ENCODE results near the gene MASTL.

The MASTL gene

DNA sequence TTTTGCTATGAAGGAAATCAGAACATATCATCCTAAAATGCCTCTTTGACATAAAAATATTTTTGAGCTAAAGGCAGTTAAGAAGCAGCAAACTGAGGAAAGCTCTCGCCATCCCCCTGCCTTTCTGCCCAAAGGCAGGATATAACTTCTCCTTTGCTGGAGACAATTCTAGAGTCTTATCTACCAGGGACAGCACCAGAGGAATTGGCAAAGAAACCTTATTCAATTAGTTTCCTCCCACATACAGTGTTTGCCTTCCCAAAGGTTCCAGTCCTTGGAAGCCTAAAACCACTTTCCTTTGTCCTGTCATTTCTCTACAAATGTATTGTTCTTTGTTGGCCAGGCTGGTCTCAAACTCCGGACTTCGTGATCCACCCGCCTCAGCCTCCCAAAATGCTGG lies 33.7 kb downstream of the MASTL start:
- Histone ChIP-seq H3K9me3 (ENCODE audit: low read length) (no peaks in the 10 kb centered on the region), H3K27ac (ENCODE audit: low read depth, low read length, poor library complexity, severe bottlenecking) (no peak overlapping the region), H3K27me3 (ENCODE audit: insufficient read depth, low read length) (no peaks in the 10 kb centered on the region), H3K4me3 (ENCODE audit: low read depth, low read length, poor library complexity, severe bottlenecking) (no peak overlapping the region), H4K20me1 (ENCODE audit: insufficient read depth, low read length) (no peaks in the 10 kb centered on the region), H2AFZ (ENCODE audit: low read length) (no peak overlapping the region), H3K9me2 (ENCODE audit: low read depth, low read length) (no peaks in the 10 kb centered on the region), H3K4me1 (ENCODE audit: insufficient read depth, low read length, severe bottlenecking) (no peaks in the 10 kb centered on the region), H3K79me2 (ENCODE audit: insufficient read depth, low read length) (no peaks in the 10 kb centered on the region), H3F3A (ENCODE audit: insufficient read depth, low read length) (no peaks in the 10 kb centered on the region), H3K9ac (ENCODE audit: low read length) (no peak overlapping the region), H3K4me2 (ENCODE audit: low read length) (no peak overlapping the region), H3K36me3 (ENCODE audit: insufficient read depth, low read length) (peaks cover 41% of the 10 kb centered on the region)
- TF ChIP-seq EZH2 (IDR thresholded peaks at IDR 0.05; ENCODE audit: borderline replicate concordance, low read length) = no peak
- TF ChIP-seq, protein P1, sequence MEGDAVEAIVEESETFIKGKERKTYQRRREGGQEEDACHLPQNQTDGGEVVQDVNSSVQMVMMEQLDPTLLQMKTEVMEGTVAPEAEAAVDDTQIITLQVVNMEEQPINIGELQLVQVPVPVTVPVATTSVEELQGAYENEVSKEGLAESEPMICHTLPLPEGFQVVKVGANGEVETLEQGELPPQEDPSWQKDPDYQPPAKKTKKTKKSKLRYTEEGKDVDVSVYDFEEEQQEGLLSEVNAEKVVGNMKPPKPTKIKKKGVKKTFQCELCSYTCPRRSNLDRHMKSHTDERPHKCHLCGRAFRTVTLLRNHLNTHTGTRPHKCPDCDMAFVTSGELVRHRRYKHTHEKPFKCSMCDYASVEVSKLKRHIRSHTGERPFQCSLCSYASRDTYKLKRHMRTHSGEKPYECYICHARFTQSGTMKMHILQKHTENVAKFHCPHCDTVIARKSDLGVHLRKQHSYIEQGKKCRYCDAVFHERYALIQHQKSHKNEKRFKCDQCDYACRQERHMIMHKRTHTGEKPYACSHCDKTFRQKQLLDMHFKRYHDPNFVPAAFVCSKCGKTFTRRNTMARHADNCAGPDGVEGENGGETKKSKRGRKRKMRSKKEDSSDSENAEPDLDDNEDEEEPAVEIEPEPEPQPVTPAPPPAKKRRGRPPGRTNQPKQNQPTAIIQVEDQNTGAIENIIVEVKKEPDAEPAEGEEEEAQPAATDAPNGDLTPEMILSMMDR (IDR thresholded peaks at IDR 0.05; ENCODE audit: low read length) = no peak

GRCh38 chr10:27190508-27190907 lies 35.4 kb downstream of the MASTL start:
- H3K4me3 ChIP-seq (ENCODE audit: low read depth, low read length, poor library complexity, severe bottlenecking) = no peak overlapping the region
- no peaks in the 10 kb centered on the region for H3K9me3 ChIP-seq (ENCODE audit: low read length)
- H3K36me3 ChIP-seq (ENCODE audit: insufficient read depth, low read length) = peaks cover 26% of the 10 kb centered on the region
- H3K9me2 ChIP-seq (ENCODE audit: low read depth, low read length) = no peaks in the 10 kb centered on the region
- H3K27me3 ChIP-seq (ENCODE audit: insufficient read depth, low read length) = no peaks in the 10 kb centered on the region
- no peak overlapping the region for H3K27ac ChIP-seq (ENCODE audit: low read depth, low read length, poor library complexity, severe bottlenecking)
- no peak overlapping the region for H3K4me2 ChIP-seq (ENCODE audit: low read length)
- H3K79me2 ChIP-seq (ENCODE audit: insufficient read depth, low read length) = no peaks in the 10 kb centered on the region
- H4K20me1 ChIP-seq (ENCODE audit: insufficient read depth, low read length) = no peaks in the 10 kb centered on the region
- no peaks in the 10 kb centered on the region for H3K4me1 ChIP-seq (ENCODE audit: insufficient read depth, low read length, severe bottlenecking)
- TF ChIP-seq, protein P1 (IDR thresholded peaks at IDR 0.05; ENCODE audit: low read length) = no peak
- no peak for TF ChIP-seq EZH2 (IDR thresholded peaks at IDR 0.05; ENCODE audit: borderline replicate concordance, low read length)
- no peaks in the 10 kb centered on the region for H3F3A ChIP-seq (ENCODE audit: insufficient read depth, low read length)
- no peak overlapping the region for H2AFZ ChIP-seq (ENCODE audit: low read length)
- H3K9ac ChIP-seq (ENCODE audit: low read length) = no peak overlapping the region

GRCh38 chr10:27192284-27192683 lies 37.1 kb downstream of the MASTL start:
- Histone ChIP-seq H3F3A (ENCODE audit: insufficient read depth, low read length) (no peaks in the 10 kb centered on the region), H3K36me3 (ENCODE audit: insufficient read depth, low read length) (peaks cover 19% of the 10 kb centered on the region; the same call in 1 of the 2 replicates), H3K4me3 (ENCODE audit: low read depth, low read length, poor library complexity, severe bottlenecking) (no peak overlapping the region), H3K4me2 (ENCODE audit: low read length) (no peak overlapping the region), H3K27ac (ENCODE audit: low read depth, low read length, poor library complexity, severe bottlenecking) (no peak overlapping the region), H3K27me3 (ENCODE audit: insufficient read depth, low read length) (no peaks in the 10 kb centered on the region), H3K9me2 (ENCODE audit: low read depth, low read length) (no peaks in the 10 kb centered on the region), H3K4me1 (ENCODE audit: insufficient read depth, low read length, severe bottlenecking) (no peaks in the 10 kb centered on the region), H3K9ac (ENCODE audit: low read length) (no peak overlapping the region), H3K79me2 (ENCODE audit: insufficient read depth, low read length) (no peaks in the 10 kb centered on the region), H3K9me3 (ENCODE audit: low read length) (no peaks in the 10 kb centered on the region), H4K20me1 (ENCODE audit: insufficient read depth, low read length) (no peaks in the 10 kb centered on the region), H2AFZ (ENCODE audit: low read length) (no peak overlapping the region)
- TF ChIP-seq, protein P1 (IDR thresholded peaks at IDR 0.05; ENCODE audit: low read length) = no peak
- no peak for TF ChIP-seq EZH2 (IDR thresholded peaks at IDR 0.05; ENCODE audit: borderline replicate concordance, low read length)

Data from OCI-LY1 (cell line).